H1 (cell line): ENCODE data around the gene TEX9.

Experiments used
- CREB1 ChIP-seq: IDR thresholded peaks from 2 replicates; pipeline ENCODE4 v1.6.1; 2012; ENCODE audit warnings: inconsistent platforms
- CTCF ChIP-seq, 3 experiments: IDR thresholded peaks; 1 replicate in 2 of 3; 2 replicates in 1 of 3; pipeline versions ENCODE4 v1.5.1 to v1.6.1; 2011; ENCODE audit warnings: low read length in 3 of 3, mild to moderate bottlenecking in 3 of 3, inconsistent platforms in 2 of 3, low read depth in 1 of 3, moderate library complexity in 1 of 3; ENCODE audit not compliant: insufficient read depth in 1 of 3; ENCODE audit errors: control extremely low read depth in 1 of 3
- EP300 ChIP-seq, 2 experiments: IDR thresholded peaks; 1 replicate in 1 of 2; 2 replicates in 1 of 2; pipeline ENCODE4 v1.6.1; 2011 to 2012; ENCODE audit warnings: low read depth in 2 of 2, low read length in 2 of 2, mild to moderate bottlenecking in 2 of 2, borderline replicate concordance in 1 of 2, inconsistent platforms in 1 of 2, moderate library complexity in 1 of 2
- GABPA ChIP-seq: IDR thresholded peaks from 2 replicates; pipeline ENCODE4 v1.6.1; 2011; ENCODE audit warnings: mild to moderate bottlenecking, low read length, moderate library complexity, borderline replicate concordance; ENCODE audit not compliant: insufficient read depth
- HDAC2 ChIP-seq, 2 experiments: fragments of 300-600 bp in 1 of 2; sonication (generic) in 1 of 2; IDR thresholded peaks; 2 replicates each; pipeline ENCODE4 v1.6.1; 2011 to 2012; ENCODE audit warnings: low read depth in 2 of 2, low read length in 2 of 2, mild to moderate bottlenecking in 2 of 2, moderate library complexity in 2 of 2, borderline replicate concordance in 1 of 2, inconsistent platforms in 1 of 2
- JUN ChIP-seq: IDR thresholded peaks from 2 replicates; pipeline ENCODE4 v1.6.1; 2011; ENCODE audit warnings: low read depth, mild to moderate bottlenecking, improper control_type of control experiment, low read length
- POLR2AphosphoS5 ChIP-seq: IDR thresholded peaks from 2 replicates; pipeline ENCODE4 v1.6.1; 2011; ENCODE audit warnings: low read depth, low read length
- TCF12 ChIP-seq: IDR thresholded peaks from 2 replicates; pipeline ENCODE4 v1.6.1; 2011; ENCODE audit warnings: low read depth, mild to moderate bottlenecking, low read length
- USF2 ChIP-seq: IDR thresholded peaks from 2 replicates; pipeline ENCODE4 v1.6.1; 2011; ENCODE audit warnings: low read length, improper control_type of control experiment

- TF ChIP-seq CTCF (IDR thresholded peaks at IDR 0.05; ENCODE audit: control extremely low read depth in 1 of 3, insufficient read depth in 1 of 3, low read depth in 1 of 3, low read length in 3 of 3) (no peak), POLR2AphosphoS5 (no peak), USF2 (no peak), GABPA (no peak), HDAC2 (IDR thresholded peaks at IDR 0.05; ENCODE audit: borderline replicate concordance in 1 of 2, low read depth in 2 of 2, low read length in 2 of 2) (no peak), CREB1 (no peak), TCF12 (no peak), EP300 (IDR thresholded peaks at IDR 0.05; ENCODE audit: borderline replicate concordance in 1 of 2, low read depth in 2 of 2, low read length in 2 of 2) (no peak), JUN (no peak)
These were observed 12.1 kb upstream of the TEX9 start for GRCh38 chr15:56353119-56353518.
